ENCODE results near the gene MOV10L1.

DNA sequence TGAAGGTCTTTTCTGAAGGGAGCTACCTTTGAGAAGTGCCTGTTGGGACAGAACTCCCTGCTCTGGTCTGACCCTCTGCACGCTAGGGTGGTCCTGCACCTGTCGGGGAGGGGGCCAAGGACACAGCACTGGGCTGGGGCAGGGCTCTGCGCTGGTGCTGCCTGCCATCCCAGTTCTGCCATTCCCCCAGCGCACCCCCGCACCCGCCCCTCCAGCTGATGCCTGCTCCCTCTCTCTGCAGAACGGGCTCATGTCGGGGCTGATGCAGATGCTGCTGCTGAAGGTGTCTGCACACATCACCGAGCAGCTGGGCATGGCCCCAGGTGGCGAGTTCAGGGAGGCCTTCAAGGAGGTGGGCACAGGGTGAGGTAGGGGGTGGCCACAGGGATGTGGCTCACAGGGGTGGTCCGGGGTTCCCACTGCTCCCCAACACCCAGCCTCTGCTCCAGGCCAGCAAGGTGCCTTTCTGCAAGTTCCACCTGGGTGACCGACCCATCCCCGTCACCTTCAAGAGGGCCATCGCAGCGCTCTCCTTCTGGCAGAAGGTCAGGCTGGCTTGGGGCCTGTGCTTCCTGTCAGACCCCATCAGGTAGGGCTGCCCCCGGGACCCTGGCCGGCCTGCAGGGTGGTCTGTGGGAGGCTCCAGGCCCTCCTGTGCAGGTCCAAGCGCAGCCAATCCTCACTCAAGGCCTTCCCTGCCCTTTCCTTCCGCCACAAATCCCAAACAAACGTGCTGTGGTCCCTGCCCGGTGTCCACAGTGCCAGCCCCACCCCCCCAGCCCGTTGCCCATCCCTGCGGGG is 107.4 kb downstream of the MOV10L1 start:
- no peak for TF ChIP-seq EZH2phosphoT487 (IDR thresholded peaks at IDR 0.05; ENCODE audit: borderline replicate concordance, low read depth, low read length)
- no peak for TF ChIP-seq CTCF (conservative IDR thresholded peaks at IDR 0.05; ENCODE audit: low read length)
